ENCODE measurements around the gene MS4A6E.

- TF ChIP-seq GATA2 (IDR thresholded peaks at IDR 0.05; ENCODE audit: low read depth, low read length) (no peak), GATA3 (IDR thresholded peaks at IDR 0.05; ENCODE audit: low read depth, low read length) (no peak)
Measured at GRCh38 chr11:60334005-60334620, 7.1 kb downstream of the MS4A6E start.

Data from SH-SY5Y (cell line).